ENCODE measurements around the gene MID1IP1. TPM values are rescaled to one million over a fixed set of nuclear protein-coding genes. Genes with fewer than 3 reads are reported as not detected.

MID1IP1 gene
- total RNA-seq, 1 experiment from 2014 or later: 100 TPM

DNA sequence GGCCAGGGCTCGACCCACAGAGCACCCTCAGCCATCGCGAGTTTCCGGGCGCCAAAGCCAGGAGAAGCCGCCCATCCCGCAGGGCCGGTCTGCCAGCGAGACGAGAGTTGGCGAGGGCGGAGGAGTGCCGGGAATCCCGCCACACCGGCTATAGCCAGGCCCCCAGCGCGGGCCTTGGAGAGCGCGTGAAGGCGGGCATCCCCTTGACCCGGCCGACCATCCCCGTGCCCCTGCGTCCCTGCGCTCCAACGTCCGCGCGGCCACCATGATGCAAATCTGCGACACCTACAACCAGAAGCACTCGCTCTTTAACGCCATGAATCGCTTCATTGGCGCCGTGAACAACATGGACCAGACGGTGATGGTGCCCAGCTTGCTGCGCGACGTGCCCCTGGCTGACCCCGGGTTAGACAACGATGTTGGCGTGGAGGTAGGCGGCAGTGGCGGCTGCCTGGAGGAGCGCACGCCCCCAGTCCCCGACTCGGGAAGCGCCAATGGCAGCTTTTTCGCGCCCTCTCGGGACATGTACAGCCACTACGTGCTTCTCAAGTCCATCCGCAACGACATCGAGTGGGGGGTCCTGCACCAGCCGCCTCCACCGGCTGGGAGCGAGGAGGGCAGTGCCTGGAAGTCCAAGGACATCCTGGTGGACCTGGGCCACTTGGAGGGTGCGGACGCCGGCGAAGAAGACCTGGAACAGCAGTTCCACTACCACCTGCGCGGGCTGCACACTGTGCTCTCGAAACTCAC is 3.6 kb downstream of the MID1IP1 start:
- peaks cover 54 to 63% of the 10 kb centered on the region in 2 experiments for H3K9me3 Mint-ChIP-seq
- Histone ChIP-seq H4K8ac (replicated peaks; ENCODE audit: insufficient read length, low read depth, low read length) (no peak overlapping the region), H3K27me3 (ENCODE audit: insufficient read depth, low read length) (no peaks in the 10 kb centered on the region), H2BK20ac (ENCODE audit: low read depth, low read length, poor library complexity, severe bottlenecking) (no peak overlapping the region), H4K20me1 (ENCODE audit: control insufficient read depth, insufficient read depth, insufficient read length) (no peaks in the 10 kb centered on the region), H3K23ac (ENCODE audit: insufficient read length, low read depth, low read length) (no peak overlapping the region), H2AK5ac (ENCODE audit: insufficient read length, low read length) (no peak overlapping the region), H3K14ac (ENCODE audit: insufficient read depth, low read length) (peak overlapping the region; percentile 88), H3K56ac (ENCODE audit: insufficient read length, low read depth, low read length) (peak overlapping the region; percentile 5), H2BK12ac (ENCODE audit: insufficient read length, low read depth, low read length) (no peak overlapping the region), H3K4ac (ENCODE audit: low read depth, low read length) (no peak overlapping the region), H3K9ac (ENCODE audit: extremely low read depth, insufficient read length, low read length) (peak overlapping the region; percentile 97), H3K18ac (ENCODE audit: insufficient read length, low read depth, low read length) (peak overlapping the region; percentile 73), H2AFZ (ENCODE audit: low read length) (no peak overlapping the region), H2BK15ac (ENCODE audit: low read depth, low read length) (no peak overlapping the region), H3K27ac (ENCODE audit: insufficient read length, low read depth, low read length) (peak overlapping the region; percentile 21), H3K9me3 (ENCODE audit: control insufficient read depth, low read depth, low read length) (no peaks in the 10 kb centered on the region), H3K4me2 (ENCODE audit: insufficient read depth, insufficient read length, low read length) (peak overlapping the region; percentile 50), H3T11ph (ENCODE audit: low read length) (no peak overlapping the region), H4K91ac (ENCODE audit: insufficient read length, low read depth, low read length) (peak overlapping the region; percentile 92), H2BK5ac (ENCODE audit: insufficient read length, low read length) (peak overlapping the region; percentile 85), H3K79me1 (ENCODE audit: insufficient read depth, low read depth, low read length, poor library complexity, severe bottlenecking) (no peaks in the 10 kb centered on the region), H3K23me2 (ENCODE audit: insufficient read length, low read depth, low read length, poor library complexity, severe bottlenecking) (peaks cover 9% of the 10 kb centered on the region), H2BK120ac (ENCODE audit: low read depth, low read length, poor library complexity, severe bottlenecking) (no peak overlapping the region), H4K5ac (ENCODE audit: insufficient read length, low read depth, low read length) (peak overlapping the region; percentile 57), H3K4me1 (ENCODE audit: insufficient read depth, low read length) (peaks cover 4% of the 10 kb centered on the region), H3K79me2 (ENCODE audit: insufficient read depth, low read length) (peaks cover 11% of the 10 kb centered on the region; the same call in 1 of the 2 replicates)
- DNase-seq: no peak
- peaks cover 19 to 21% of the 10 kb centered on the region in 2 experiments for H3K4me1 Mint-ChIP-seq
- H3K36me3 Mint-ChIP-seq (ENCODE audit: insufficient read depth in 1 of 3, low read depth in 3 of 3): peaks cover 34 to 40% (median 38%) of the 10 kb centered on the region in 3 experiments
- no CpG with 5 or more reads among the region's 66 CpGs for WGBS (ENCODE audit: extremely low coverage, insufficient read length, low lambda C conversion rate)
- TF ChIP-seq, protein P1, sequence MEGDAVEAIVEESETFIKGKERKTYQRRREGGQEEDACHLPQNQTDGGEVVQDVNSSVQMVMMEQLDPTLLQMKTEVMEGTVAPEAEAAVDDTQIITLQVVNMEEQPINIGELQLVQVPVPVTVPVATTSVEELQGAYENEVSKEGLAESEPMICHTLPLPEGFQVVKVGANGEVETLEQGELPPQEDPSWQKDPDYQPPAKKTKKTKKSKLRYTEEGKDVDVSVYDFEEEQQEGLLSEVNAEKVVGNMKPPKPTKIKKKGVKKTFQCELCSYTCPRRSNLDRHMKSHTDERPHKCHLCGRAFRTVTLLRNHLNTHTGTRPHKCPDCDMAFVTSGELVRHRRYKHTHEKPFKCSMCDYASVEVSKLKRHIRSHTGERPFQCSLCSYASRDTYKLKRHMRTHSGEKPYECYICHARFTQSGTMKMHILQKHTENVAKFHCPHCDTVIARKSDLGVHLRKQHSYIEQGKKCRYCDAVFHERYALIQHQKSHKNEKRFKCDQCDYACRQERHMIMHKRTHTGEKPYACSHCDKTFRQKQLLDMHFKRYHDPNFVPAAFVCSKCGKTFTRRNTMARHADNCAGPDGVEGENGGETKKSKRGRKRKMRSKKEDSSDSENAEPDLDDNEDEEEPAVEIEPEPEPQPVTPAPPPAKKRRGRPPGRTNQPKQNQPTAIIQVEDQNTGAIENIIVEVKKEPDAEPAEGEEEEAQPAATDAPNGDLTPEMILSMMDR (conservative IDR thresholded peaks at IDR 0.05): no peak
- no peaks in the 10 kb centered on the region for H3K27me3 Mint-ChIP-seq (ENCODE audit: low read depth)
- peak overlapping the region; percentile 88 to 97 (median 89) for H3K27ac Mint-ChIP-seq
- H3K4me3 Mint-ChIP-seq: peak overlapping the region; percentile 92 to 93
